Muscle of back (tissue), 11 donors: ENCODE data around the gene RCHY1. TPM values are rescaled to one million over a fixed set of nuclear protein-coding genes. Genes with fewer than 3 reads are reported as not detected.

Source experiments
- DNase-seq, 3 donors: peaks; one replicate each; pipeline versions ENCODE4 v3.0.0 to v3.0.0-alpha.2; 2013
- polyA plus RNA-seq, 10 donors: library from polyadenylated mRNA; unstranded; fragments of 120-200 nt; gene quantifications; one replicate each; pipeline ENCODE4 v1.2.1, GENCODE V29; 2013; ENCODE audit not compliant: insufficient read length in 10 of 10

The RCHY1 gene
- polyA plus RNA-seq, 10 donors, result 24.3 to 33.7 (median 29.7) TPM

GRCh38 chr4:75432683-75433082, 81.5 kb downstream of the RCHY1 start:
- DNase-seq, result no peak

DNA sequence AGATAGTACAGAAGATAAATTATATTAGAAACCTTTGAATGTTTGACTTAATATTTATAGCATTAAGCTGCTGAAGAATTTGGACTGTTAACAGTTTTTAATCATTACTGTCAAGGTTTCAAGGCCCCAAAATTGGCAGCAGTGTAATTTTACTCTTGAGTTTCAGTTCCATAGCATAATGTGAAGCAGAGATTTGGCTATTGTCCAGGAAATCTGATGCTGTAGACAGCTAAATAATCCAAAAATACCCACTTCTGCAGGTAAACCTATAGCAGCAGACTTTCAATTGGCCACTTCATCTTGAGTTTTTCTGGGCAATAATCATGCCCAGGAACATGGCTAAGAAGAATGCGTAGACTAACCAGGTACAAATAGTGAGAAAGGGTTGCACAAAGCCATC, 85.0 kb downstream of the RCHY1 start:
- DNase-seq, result peak in 2 of 3 donors; percentile 6 to 21

Other genes with a start within 250 kb of the RCHY1 start
- 10 to 100 TPM in 9 of 10 donors, 1 to 10 TPM in 1; 9.9 to 29.5 (median 13.1) TPM for gene THAP6, start 70 bp upstream of the RCHY1 start, polyA plus RNA-seq
- under 1 TPM in 1 of 10 donors, not detected in 9; 0.18 TPM for gene ODAPH, start 41.7 kb upstream of the RCHY1 start, polyA plus RNA-seq
- under 1 TPM in 8 of 10 donors, not detected in 2; 0.04 to 0.22 (median 0.13) TPM for gene CDKL2, start 116.1 kb upstream of the RCHY1 start, polyA plus RNA-seq
- 100 to 1,000 TPM; 109 to 219 (median 160) TPM for gene G3BP2, start 159.0 kb upstream of the RCHY1 start, polyA plus RNA-seq
- 100 to 1,000 TPM; 135 to 290 (median 200) TPM for gene USO1, start 210.2 kb upstream of the RCHY1 start, polyA plus RNA-seq